Stimulated activated CD4-positive, alpha-beta T cell treated with anti-CD3 and anti-CD28 coated beads, Interleukin-1b, Interleukin-23, amount 100 ng/mL, for 1 hour (primary cell): ENCODE results near the gene FOXJ3.
"Not testable (repeated sequence)": the region's sequence is repeated elsewhere in the genome, so short reads cannot be mapped to it uniquely, and the experiment has no call there.

ENCODE experiments used
- DNase-seq, 2 donors: peaks; one replicate each; pipeline ENCODE4 v3.0.0-alpha.2; 2020; ENCODE audit warnings: low read depth in 2 of 2

FOXJ3 gene

DNA sequence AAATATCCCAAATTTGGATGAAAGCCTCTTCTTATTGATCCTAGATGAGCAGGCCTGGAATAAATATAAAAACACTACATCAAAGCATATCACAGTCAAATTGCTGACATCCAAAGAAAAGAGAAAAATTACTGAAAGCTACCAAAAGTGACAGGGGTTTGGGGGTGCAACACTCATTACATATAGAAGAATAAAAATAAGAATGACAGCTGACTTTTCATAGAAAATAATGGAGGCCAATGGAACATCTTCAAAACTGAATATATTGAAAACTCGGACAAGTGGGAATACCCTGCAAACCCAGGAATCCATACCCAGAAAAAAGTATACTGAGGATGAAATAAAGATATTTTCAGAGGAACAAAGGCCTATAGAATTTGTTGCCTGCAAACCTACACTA is 84.0 kb downstream of the FOXJ3 start:
- DNase-seq, result no peak

DNA sequence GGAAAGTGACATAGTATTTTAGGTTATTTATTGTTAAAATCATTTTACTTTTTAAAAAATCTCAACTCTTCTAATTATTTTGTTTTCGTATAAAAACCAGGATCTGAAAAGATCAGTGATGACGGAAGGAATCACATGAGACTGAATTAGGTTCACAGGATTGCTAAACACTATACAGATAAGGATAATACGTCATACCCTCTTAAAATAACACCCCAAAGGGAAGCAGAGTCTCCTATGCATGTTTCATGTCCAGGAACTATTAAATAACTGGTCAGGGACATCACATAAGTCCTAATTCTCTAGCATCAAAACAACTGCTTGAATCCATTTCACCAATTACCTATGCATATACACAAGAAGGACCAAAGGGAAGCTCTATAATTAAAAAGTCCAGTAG is 84.9 kb downstream of the FOXJ3 start:
- DNase-seq, result no peak

- DNase-seq, result no peak
Observed at GRCh38 chr1:42240966-42241755, 93.9 kb downstream of the FOXJ3 start.

- no peak for DNase-seq
Observed at GRCh38 chr1:42239555-42239954, 95.5 kb downstream of the FOXJ3 start.

GRCh38 chr1:42239041-42239440 is 96.0 kb downstream of the FOXJ3 start:
- no peak for DNase-seq

DNA sequence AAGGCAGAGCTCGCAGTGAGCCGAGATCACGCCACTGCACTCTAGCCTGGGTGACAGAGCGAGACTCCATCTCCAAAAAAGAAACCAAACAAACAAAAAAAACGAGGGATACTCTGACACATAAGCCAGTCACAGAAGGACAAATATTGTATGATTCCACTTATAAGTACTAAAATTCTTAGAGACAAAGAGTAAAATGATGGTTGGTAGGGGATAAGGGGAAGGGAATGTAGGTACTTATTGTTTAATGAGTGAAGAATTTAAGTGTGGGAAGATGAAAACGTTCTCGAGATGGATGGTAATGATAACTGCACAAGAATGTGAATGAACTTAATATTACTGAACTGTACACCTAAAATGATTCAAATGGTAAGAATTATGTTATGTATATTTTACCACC is 103.8 kb downstream of the FOXJ3 start:
- DNase-seq, result no peak

- no peak for DNase-seq
Observed at GRCh38 chr1:42228938-42229337, 106.1 kb downstream of the FOXJ3 start.

DNA sequence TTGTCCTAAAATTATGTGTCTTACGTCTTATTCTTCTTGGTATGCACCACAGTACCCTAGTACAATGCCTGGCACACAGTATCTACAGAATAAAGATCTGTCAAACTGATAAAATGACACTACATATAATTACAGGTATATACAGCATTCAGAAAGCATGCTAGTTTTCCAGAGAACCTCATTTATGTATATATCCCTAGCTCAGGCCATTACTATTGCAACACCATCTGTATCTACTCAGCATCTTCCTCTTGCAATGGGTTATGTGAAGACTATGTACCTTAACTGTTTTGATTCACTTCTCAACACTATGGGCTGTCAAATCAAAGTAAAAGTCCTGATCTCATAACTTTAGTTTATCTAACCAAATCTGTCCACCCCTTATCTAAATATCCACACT is 112.0 kb downstream of the FOXJ3 start:
- DNase-seq, result no peak

DNA sequence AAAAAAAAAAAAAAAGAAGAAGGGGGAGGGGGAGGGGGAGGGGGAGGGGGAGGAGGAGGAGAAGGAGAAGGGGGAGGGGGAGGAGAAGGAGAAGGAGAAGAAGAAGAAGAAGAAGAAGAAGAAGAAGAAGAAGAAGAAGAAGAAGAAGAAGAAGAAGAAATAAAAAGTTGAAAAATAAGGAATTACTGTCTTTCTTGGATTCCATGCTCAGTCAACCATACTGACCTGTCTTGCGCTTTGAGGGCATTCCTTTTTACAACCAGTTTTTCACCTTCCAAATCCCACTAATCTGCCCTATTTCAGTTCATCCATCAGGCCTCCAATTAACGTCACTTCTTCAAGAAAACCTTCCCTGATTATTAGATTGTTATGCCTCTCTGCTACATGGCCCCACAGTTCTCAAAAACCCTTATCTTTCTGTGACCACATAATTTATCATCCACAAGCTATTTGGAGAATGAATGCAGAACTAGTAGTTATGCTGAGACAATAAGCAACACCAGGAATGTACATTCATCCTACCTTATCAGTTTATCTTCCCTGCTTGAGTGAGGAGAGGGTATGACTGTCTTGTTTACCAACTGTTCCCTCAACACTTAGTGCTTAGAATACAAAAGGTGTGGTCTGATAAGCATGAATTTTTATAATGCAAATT is 113.0 kb downstream of the FOXJ3 start:
- DNase-seq, result no peak

DNA sequence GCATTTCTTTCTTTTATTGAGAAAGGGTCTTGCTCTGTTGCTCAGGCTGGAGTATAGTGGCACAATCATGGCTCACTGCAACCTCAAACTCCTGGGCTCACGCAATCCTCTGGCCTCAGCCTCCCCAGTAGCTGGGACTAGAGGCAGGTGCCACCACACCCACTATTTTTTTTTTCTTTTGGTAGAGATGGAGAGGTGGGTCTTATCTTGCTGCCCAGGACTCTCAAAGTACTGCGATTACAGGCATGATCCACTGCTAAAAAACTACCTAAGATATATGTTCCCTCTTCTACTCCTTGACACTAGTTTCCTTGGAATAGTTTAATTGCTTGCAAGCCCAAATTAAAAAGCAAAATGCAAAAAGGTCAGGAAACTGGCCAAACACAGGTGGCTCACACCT is 113.6 kb downstream of the FOXJ3 start:
- DNase-seq, result no peak

DNA sequence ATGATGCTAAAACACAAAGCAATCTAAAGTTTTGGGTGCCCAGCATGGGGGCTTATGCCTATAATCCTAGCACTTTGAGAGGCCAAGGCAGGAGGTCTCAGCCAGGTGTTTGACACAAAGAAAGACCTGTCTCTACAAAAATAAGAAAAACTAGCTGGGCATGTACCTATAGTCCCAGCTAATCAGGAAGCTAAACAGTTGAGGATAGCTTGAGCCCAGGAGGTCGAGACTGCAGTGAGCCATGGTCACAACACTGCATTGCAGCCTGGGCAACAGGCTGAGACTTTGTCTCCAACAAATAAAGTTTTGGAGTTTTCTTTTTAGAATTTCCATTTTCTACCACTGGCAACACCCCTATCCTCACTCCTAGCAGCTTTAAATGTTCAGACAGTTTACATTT is 115.4 kb downstream of the FOXJ3 start:
- no peak for DNase-seq

DNA sequence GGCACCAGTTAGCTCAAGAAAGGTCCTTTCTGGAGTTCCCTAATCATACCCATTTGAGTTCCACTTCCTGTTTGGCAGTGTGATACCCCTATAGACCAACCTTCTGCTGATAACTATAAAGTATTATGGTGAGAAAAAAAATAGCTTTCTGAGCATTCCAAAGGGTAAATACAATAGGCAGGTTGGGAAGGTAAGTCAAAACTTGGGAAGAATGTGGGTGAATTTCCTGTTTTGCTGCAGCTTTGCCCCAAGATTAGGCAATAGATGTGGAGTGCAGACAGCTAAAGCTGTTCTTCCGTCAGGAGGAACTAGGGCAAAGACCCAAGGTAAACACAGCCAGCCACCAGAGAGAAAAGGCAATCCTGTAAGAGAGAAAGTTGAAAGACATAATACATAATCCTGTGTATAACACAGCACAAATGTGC is 120.6 kb downstream of the FOXJ3 start:
- DNase-seq, result no peak

DNA sequence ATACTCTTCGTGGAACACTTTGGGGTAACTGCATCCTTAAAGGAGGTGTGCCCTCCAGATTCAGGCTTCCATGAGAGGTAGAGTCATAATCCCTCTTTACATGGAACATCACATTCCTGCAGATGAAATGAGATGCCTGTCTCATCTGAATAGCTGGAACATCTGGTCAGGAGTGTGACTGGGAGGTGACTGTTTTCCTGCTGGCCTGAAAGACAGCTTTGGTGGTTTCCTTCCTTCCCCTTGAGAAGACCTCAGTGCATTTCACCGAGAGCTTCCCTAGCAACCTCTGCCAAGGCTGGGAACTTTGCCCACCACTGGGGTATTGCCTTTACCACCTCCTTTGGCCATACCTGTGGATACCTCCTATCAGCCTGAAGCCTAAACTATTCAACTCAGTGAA is 123.8 kb downstream of the FOXJ3 start:
- no peak for DNase-seq

- DNase-seq, result no peak
Observed at GRCh38 chr1:42210421-42211133, 124.5 kb downstream of the FOXJ3 start.

DNA sequence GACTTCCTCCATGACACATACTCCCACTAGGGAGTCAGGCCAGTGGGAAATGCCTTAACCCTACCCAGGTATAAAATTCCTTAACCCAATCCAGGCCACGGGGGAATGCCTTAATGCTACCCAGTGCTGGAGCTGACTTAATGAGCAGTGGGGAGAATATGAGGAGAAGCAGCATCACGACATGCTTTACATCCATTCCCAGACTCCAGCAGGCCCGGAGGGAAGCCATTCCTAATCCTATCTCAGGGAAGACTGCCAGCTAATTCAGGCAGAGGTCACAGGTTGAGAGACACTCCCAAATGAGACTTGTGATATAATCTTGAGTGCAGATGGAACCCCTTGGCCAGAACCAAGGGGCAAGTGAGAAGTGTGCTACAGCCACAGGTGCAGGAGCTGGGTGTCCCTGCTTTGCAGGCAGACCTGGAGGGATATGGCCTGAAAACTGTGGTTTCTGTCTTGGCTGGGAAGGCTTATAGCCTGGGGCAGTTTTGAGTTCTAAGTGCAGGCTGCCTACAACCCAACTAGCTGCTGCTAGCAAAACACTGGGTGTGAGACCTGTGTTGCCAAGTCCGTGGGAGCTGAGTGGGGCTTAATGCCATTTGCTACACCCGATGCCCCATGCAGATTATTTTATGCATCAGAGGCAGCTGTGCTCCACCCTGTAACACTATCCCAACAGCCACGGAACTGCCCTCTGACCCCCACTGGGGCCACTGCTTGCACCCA is 125.3 kb downstream of the FOXJ3 start:
- DNase-seq, result no peak

GRCh38 chr1:42206930-42207329 is 128.1 kb downstream of the FOXJ3 start:
- DNase-seq, result not testable (repeated sequence)

DNA sequence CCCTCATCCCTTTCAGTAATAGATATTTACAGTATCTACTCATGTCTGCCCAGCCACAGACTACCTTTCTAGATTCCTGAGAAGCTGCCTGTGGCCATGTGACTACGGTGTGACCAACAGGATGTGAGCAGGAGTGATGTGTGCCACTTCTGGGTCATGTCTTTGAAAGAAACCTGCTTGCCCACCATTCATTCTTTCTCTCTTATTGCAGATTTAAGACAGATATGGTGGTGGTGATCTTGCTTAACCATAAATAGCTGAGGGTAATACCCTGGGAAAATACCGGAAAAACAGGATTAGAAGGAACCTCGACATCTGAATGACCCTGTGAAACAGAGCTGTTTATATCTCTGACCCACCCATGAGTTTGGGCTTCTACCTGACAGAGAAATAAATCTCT is 128.9 kb downstream of the FOXJ3 start:
- DNase-seq, result no peak

DNA sequence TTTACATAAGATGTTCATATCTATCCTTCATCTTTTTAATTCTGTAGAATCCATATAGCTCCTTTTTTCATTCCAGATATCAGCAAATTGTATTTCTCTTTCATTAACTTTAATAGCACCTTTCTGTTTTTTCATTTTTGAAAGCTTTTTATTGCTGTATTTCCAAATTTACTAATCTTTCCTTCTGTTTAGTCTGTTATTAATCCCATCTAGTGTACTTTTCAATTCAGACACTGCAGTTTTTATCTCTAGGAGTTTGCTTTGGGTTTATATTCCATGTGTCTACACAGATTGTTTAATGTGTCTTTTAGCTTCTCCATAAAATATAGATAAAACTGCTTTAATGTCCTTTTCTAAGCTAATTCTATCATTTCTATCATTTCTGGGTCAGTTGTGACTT is 133.0 kb downstream of the FOXJ3 start:
- DNase-seq, result no peak

DNA sequence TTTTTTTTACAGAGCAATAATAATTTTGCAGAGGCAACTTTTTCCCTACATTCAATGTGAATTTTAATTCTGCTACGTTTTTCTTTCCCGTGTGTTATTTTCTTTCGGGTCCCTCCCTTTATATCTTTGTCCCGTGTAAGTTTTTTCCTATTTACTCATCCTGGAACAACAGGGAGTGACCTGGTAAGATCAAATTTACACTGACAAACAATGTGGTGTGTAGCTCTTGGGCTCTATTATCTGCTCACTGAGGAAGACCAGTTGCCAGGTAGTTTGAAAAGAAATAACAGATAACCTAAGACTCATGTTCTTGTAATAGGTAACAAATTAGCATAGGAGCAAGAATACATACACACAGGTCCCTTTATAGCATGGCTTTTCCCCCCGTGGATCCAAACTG is 136.8 kb downstream of the FOXJ3 start:
- no peak for DNase-seq

- DNase-seq, result no peak
Observed at GRCh38 chr1:42195841-42196240, 139.2 kb downstream of the FOXJ3 start.

GRCh38 chr1:42192106-42192505 is 142.9 kb downstream of the FOXJ3 start:
- no peak for DNase-seq

GRCh38 chr1:42191319-42191718 is 143.7 kb downstream of the FOXJ3 start:
- DNase-seq, result no peak
